ENCODE data around the gene NEDD9. TPM values are rescaled to one million over a fixed set of nuclear protein-coding genes. Genes with fewer than 3 reads are reported as not detected.
A peak's percentile ranks its signal among the peaks of the same experiment; 100 is the strongest.

The NEDD9 gene
- total and polyA plus RNA-seq, 2 donors = 25.7 to 49.5 TPM

- H3K4me3 ChIP-seq (ENCODE audit: low read depth, low read length) = no peak overlapping the region
Measured at GRCh38 chr6:11166948-11167347, 65.5 kb downstream of the NEDD9 start.

GRCh38 chr6:11164717-11165646 lies 67.5 kb downstream of the NEDD9 start:
- 88% methylated on average over 20 of the region's 20 CpGs for WGBS
- no peak for DNase-seq (ENCODE audit: extremely low spot score)
- Histone ChIP-seq H3K4me1 (ENCODE audit: insufficient read depth) (no peaks in the 10 kb centered on the region), H3K36me3 (ENCODE audit: insufficient read depth) (no peaks in the 10 kb centered on the region), H3K4me3 (ENCODE audit: low read depth, low read length) (no peak overlapping the region), H3K27ac (ENCODE audit: low read depth) (no peak overlapping the region)

More at GRCh38 chr6:11166948-11167347, 65.5 kb downstream of the NEDD9 start:
- no peaks in the 10 kb centered on the region for H3K4me1 ChIP-seq (ENCODE audit: insufficient read depth)
- WGBS = 43% methylated on average over 4 of the region's 4 CpGs
- DNase-seq (ENCODE audit: extremely low spot score) = no peak
- H3K36me3 ChIP-seq (ENCODE audit: insufficient read depth) = no peaks in the 10 kb centered on the region
- H3K27ac ChIP-seq (ENCODE audit: low read depth) = no peak overlapping the region

- Histone ChIP-seq H3K27ac (ENCODE audit: low read depth) (no peak overlapping the region), H3K4me3 (ENCODE audit: low read depth, low read length) (no peak overlapping the region), H3K36me3 (ENCODE audit: insufficient read depth) (no peaks in the 10 kb centered on the region), H3K4me1 (ENCODE audit: insufficient read depth) (no peaks in the 10 kb centered on the region)
- no peak for DNase-seq (ENCODE audit: extremely low spot score)
- 89% methylated on average over 2 of the region's 2 CpGs for WGBS
Measured at GRCh38 chr6:11163932-11164331, 68.5 kb downstream of the NEDD9 start.

GRCh38 chr6:11162262-11162661 lies 70.2 kb downstream of the NEDD9 start:
- Histone ChIP-seq H3K4me1 (ENCODE audit: insufficient read depth) (no peaks in the 10 kb centered on the region), H3K36me3 (ENCODE audit: insufficient read depth) (no peaks in the 10 kb centered on the region), H3K27ac (ENCODE audit: low read depth) (no peak overlapping the region), H3K4me3 (ENCODE audit: low read depth, low read length) (no peak overlapping the region)
- WGBS = 92% methylated on average over 3 of the region's 3 CpGs
- no peak for DNase-seq (ENCODE audit: extremely low spot score)

GRCh38 chr6:11161031-11161956 lies 71.2 kb downstream of the NEDD9 start:
- Histone ChIP-seq H3K36me3 (ENCODE audit: insufficient read depth) (no peaks in the 10 kb centered on the region), H3K4me1 (ENCODE audit: insufficient read depth) (no peaks in the 10 kb centered on the region), H3K27ac (ENCODE audit: low read depth) (no peak overlapping the region), H3K4me3 (ENCODE audit: low read depth, low read length) (no peak overlapping the region)
- no peak for DNase-seq (ENCODE audit: extremely low spot score)
- 83% methylated on average over 9 of the region's 9 CpGs for WGBS

- no peaks in the 10 kb centered on the region for H3K4me1 ChIP-seq (ENCODE audit: insufficient read depth)
- no peak overlapping the region for H3K27ac ChIP-seq (ENCODE audit: low read depth)
- H3K4me3 ChIP-seq (ENCODE audit: low read depth, low read length) = no peak overlapping the region
- DNase-seq (ENCODE audit: extremely low spot score) = no peak
- H3K36me3 ChIP-seq (ENCODE audit: insufficient read depth) = no peaks in the 10 kb centered on the region
- WGBS = 89% methylated on average over 1 of the region's 1 CpG
Measured at GRCh38 chr6:11160199-11160598, 72.3 kb downstream of the NEDD9 start.

GRCh38 chr6:11155589-11155988 lies 76.9 kb downstream of the NEDD9 start:
- no peak overlapping the region for H3K4me3 ChIP-seq (ENCODE audit: low read depth, low read length)
- no peak for DNase-seq (ENCODE audit: extremely low spot score)
- H3K27ac ChIP-seq (ENCODE audit: low read depth) = no peak overlapping the region
- H3K4me1 ChIP-seq (ENCODE audit: insufficient read depth) = no peaks in the 10 kb centered on the region
- no peaks in the 10 kb centered on the region for H3K36me3 ChIP-seq (ENCODE audit: insufficient read depth)

GRCh38 chr6:11153447-11153846 lies 79.0 kb downstream of the NEDD9 start:
- no peak overlapping the region for H3K4me3 ChIP-seq (ENCODE audit: low read depth, low read length)
- H3K4me1 ChIP-seq (ENCODE audit: insufficient read depth) = no peaks in the 10 kb centered on the region
- WGBS = 98% methylated on average over 6 of the region's 6 CpGs
- H3K27ac ChIP-seq (ENCODE audit: low read depth) = no peak overlapping the region
- no peak for DNase-seq (ENCODE audit: extremely low spot score)
- H3K36me3 ChIP-seq (ENCODE audit: insufficient read depth) = no peaks in the 10 kb centered on the region

GRCh38 chr6:11152581-11152980 lies 79.9 kb downstream of the NEDD9 start:
- Histone ChIP-seq H3K27ac (ENCODE audit: low read depth) (no peak overlapping the region), H3K4me3 (ENCODE audit: low read depth, low read length) (no peak overlapping the region), H3K36me3 (ENCODE audit: insufficient read depth) (no peaks in the 10 kb centered on the region), H3K4me1 (ENCODE audit: insufficient read depth) (no peaks in the 10 kb centered on the region)
- DNase-seq (ENCODE audit: extremely low spot score) = no peak

- WGBS = 92% methylated on average over 1 of the region's 1 CpG
- no peak overlapping the region for H3K27ac ChIP-seq (ENCODE audit: low read depth)
- H3K4me3 ChIP-seq (ENCODE audit: low read depth, low read length) = no peak overlapping the region
- no peaks in the 10 kb centered on the region for H3K36me3 ChIP-seq (ENCODE audit: insufficient read depth)
- H3K4me1 ChIP-seq (ENCODE audit: insufficient read depth) = no peaks in the 10 kb centered on the region
- DNase-seq (ENCODE audit: extremely low spot score) = no peak
Measured at GRCh38 chr6:11151488-11151887, 81.0 kb downstream of the NEDD9 start.

- no peak overlapping the region for H3K27ac ChIP-seq (ENCODE audit: low read depth)
- DNase-seq (ENCODE audit: extremely low spot score) = no peak
- no peaks in the 10 kb centered on the region for H3K36me3 ChIP-seq (ENCODE audit: insufficient read depth)
- H3K4me3 ChIP-seq (ENCODE audit: low read depth, low read length) = no peak overlapping the region
- 92% methylated on average over 3 of the region's 3 CpGs for WGBS
- no peaks in the 10 kb centered on the region for H3K4me1 ChIP-seq (ENCODE audit: insufficient read depth)
Measured at GRCh38 chr6:11149551-11149950, 82.9 kb downstream of the NEDD9 start.

GRCh38 chr6:11146117-11146826 lies 86.2 kb downstream of the NEDD9 start:
- no peak overlapping the region for H3K4me3 ChIP-seq (ENCODE audit: low read depth, low read length)
- no peak overlapping the region for H3K27ac ChIP-seq (ENCODE audit: low read depth)
- H3K36me3 ChIP-seq (ENCODE audit: insufficient read depth) = no peaks in the 10 kb centered on the region
- no peak for DNase-seq (ENCODE audit: extremely low spot score)
- WGBS = 95% methylated on average over 4 of the region's 4 CpGs
- H3K4me1 ChIP-seq (ENCODE audit: insufficient read depth) = no peaks in the 10 kb centered on the region

GRCh38 chr6:11144393-11144851 lies 88.0 kb downstream of the NEDD9 start:
- Histone ChIP-seq H3K4me3 (ENCODE audit: low read depth, low read length) (no peak overlapping the region), H3K4me1 (ENCODE audit: insufficient read depth) (no peaks in the 10 kb centered on the region), H3K36me3 (ENCODE audit: insufficient read depth) (no peaks in the 10 kb centered on the region), H3K27ac (ENCODE audit: low read depth) (no peak overlapping the region)
- 23% methylated on average over 6 of the region's 6 CpGs for WGBS
- peak; percentile 29 for DNase-seq (ENCODE audit: extremely low spot score)

Data from urinary bladder (tissue), 4 donors.